Measurements from ENCODE around the gene LLGL1.

Gene LLGL1

DNA sequence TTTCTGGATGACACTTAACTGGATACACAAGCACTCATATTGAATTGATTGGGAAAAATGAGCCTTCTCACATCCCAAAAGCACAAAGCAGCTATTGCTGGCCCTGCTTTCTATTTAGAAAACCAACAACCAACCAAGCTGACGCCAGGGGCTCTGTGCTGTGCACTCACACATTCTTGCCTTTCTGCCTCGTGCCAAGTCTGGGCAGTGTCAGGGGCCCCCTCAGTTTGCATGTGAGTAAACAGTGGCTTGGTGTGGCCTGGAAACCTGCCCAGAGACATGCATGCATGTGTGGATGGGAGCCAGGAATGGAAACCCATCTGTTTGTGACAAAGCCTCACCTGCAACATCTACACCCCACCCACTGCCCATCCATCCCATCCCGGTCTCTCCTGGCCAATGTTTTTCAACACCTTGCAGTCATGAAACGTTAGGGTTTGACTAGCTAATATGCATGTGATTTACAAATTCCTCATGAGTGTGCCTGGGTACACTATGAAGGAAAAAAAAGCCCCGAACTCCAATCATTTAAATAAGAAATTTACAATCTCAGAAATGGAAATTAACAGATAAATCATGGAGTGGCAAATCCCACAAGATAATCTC lies 55.4 kb downstream of the LLGL1 start:
- no peaks in the 10 kb centered on the region for H3F3A ChIP-seq (ENCODE audit: insufficient read depth, low read length)
- no peaks in the 10 kb centered on the region for H3K27me3 ChIP-seq (ENCODE audit: insufficient read depth, low read length)
- H3K9me2 ChIP-seq (ENCODE audit: low read depth, low read length): no peaks in the 10 kb centered on the region
- no peak overlapping the region for H3K27ac ChIP-seq (ENCODE audit: low read depth, low read length, poor library complexity, severe bottlenecking)
- no peaks in the 10 kb centered on the region for H4K20me1 ChIP-seq (ENCODE audit: insufficient read depth, low read length)
- TF ChIP-seq, protein P1, sequence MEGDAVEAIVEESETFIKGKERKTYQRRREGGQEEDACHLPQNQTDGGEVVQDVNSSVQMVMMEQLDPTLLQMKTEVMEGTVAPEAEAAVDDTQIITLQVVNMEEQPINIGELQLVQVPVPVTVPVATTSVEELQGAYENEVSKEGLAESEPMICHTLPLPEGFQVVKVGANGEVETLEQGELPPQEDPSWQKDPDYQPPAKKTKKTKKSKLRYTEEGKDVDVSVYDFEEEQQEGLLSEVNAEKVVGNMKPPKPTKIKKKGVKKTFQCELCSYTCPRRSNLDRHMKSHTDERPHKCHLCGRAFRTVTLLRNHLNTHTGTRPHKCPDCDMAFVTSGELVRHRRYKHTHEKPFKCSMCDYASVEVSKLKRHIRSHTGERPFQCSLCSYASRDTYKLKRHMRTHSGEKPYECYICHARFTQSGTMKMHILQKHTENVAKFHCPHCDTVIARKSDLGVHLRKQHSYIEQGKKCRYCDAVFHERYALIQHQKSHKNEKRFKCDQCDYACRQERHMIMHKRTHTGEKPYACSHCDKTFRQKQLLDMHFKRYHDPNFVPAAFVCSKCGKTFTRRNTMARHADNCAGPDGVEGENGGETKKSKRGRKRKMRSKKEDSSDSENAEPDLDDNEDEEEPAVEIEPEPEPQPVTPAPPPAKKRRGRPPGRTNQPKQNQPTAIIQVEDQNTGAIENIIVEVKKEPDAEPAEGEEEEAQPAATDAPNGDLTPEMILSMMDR (IDR thresholded peaks at IDR 0.05; ENCODE audit: low read length): no peak
- TF ChIP-seq EZH2 (IDR thresholded peaks at IDR 0.05; ENCODE audit: borderline replicate concordance, low read length): no peak
- H3K4me1 ChIP-seq (ENCODE audit: insufficient read depth, low read length, severe bottlenecking): no peaks in the 10 kb centered on the region
- no peak overlapping the region for H3K4me3 ChIP-seq (ENCODE audit: low read depth, low read length, poor library complexity, severe bottlenecking)
- H3K9ac ChIP-seq (ENCODE audit: low read length): no peak overlapping the region
- no peaks in the 10 kb centered on the region for H3K79me2 ChIP-seq (ENCODE audit: insufficient read depth, low read length)
- no peak overlapping the region for H3K4me2 ChIP-seq (ENCODE audit: low read length)
- peaks cover 93% of the 10 kb centered on the region for H3K36me3 ChIP-seq (ENCODE audit: insufficient read depth, low read length)
- H3K9me3 ChIP-seq (ENCODE audit: low read length): no peaks in the 10 kb centered on the region
- H2AFZ ChIP-seq (ENCODE audit: low read length): no peak overlapping the region

DNA sequence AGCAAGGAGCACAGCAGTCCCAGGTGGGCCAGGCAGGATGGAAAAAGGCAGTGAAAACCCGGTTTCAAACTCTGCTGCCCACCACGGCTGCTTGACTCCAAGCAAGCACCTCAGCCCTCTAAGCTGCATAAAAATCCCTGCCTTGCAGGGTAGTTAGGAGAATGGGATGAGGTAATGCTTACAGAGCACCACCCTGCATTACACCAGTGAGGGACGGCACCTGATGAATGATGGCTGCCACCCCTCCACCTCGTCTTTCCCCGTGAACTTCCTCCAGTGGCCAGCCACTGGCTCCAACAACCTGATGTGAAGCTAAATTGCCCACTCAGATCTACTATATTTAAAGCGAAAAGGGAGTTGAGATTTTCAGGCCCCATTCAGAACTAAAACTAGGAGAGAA lies 56.4 kb downstream of the LLGL1 start:
- no peak overlapping the region for H3K27ac ChIP-seq (ENCODE audit: low read depth, low read length, poor library complexity, severe bottlenecking)
- no peaks in the 10 kb centered on the region for H3F3A ChIP-seq (ENCODE audit: insufficient read depth, low read length)
- TF ChIP-seq, protein P1 (IDR thresholded peaks at IDR 0.05; ENCODE audit: low read length): no peak
- no peak for TF ChIP-seq EZH2 (IDR thresholded peaks at IDR 0.05; ENCODE audit: borderline replicate concordance, low read length)
- H3K4me1 ChIP-seq (ENCODE audit: insufficient read depth, low read length, severe bottlenecking): no peaks in the 10 kb centered on the region
- no peaks in the 10 kb centered on the region for H3K79me2 ChIP-seq (ENCODE audit: insufficient read depth, low read length)
- peaks cover 91% of the 10 kb centered on the region for H3K36me3 ChIP-seq (ENCODE audit: insufficient read depth, low read length)
- no peaks in the 10 kb centered on the region for H4K20me1 ChIP-seq (ENCODE audit: insufficient read depth, low read length)
- no peak overlapping the region for H3K4me3 ChIP-seq (ENCODE audit: low read depth, low read length, poor library complexity, severe bottlenecking)
- H3K9me2 ChIP-seq (ENCODE audit: low read depth, low read length): no peaks in the 10 kb centered on the region
- H3K27me3 ChIP-seq (ENCODE audit: insufficient read depth, low read length): no peaks in the 10 kb centered on the region
- H3K9ac ChIP-seq (ENCODE audit: low read length): no peak overlapping the region
- no peaks in the 10 kb centered on the region for H3K9me3 ChIP-seq (ENCODE audit: low read length)
- H3K4me2 ChIP-seq (ENCODE audit: low read length): no peak overlapping the region
- no peak overlapping the region for H2AFZ ChIP-seq (ENCODE audit: low read length)

DNA sequence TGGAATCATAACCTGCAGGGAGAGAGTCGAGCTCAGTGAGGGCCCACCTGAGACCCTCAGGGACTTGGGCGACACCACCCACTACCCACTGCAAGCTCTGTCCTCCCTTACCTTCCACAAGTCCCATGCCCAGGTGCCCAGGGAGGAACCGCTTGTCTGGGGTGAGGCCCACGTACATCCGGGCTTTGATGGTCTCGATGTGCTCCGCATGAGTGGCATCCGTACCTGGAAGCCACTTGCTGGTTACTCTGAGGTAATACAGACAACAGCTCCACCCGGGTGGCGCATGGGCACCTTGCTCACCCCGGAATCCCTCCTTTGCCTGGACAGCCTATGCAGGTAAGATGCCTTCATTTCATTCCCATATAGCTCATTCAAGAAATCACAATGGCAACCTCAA lies 59.9 kb downstream of the LLGL1 start:
- Histone ChIP-seq H3F3A (ENCODE audit: insufficient read depth, low read length) (no peaks in the 10 kb centered on the region), H3K4me2 (ENCODE audit: low read length) (no peak overlapping the region), H3K9me3 (ENCODE audit: low read length) (no peaks in the 10 kb centered on the region), H3K9me2 (ENCODE audit: low read depth, low read length) (no peaks in the 10 kb centered on the region), H3K27me3 (ENCODE audit: insufficient read depth, low read length) (no peaks in the 10 kb centered on the region), H4K20me1 (ENCODE audit: insufficient read depth, low read length) (no peaks in the 10 kb centered on the region), H2AFZ (ENCODE audit: low read length) (no peak overlapping the region), H3K9ac (ENCODE audit: low read length) (no peak overlapping the region), H3K4me1 (ENCODE audit: insufficient read depth, low read length, severe bottlenecking) (no peaks in the 10 kb centered on the region), H3K27ac (ENCODE audit: low read depth, low read length, poor library complexity, severe bottlenecking) (no peak overlapping the region), H3K79me2 (ENCODE audit: insufficient read depth, low read length) (no peaks in the 10 kb centered on the region), H3K4me3 (ENCODE audit: low read depth, low read length, poor library complexity, severe bottlenecking) (no peak overlapping the region), H3K36me3 (ENCODE audit: insufficient read depth, low read length) (peaks cover 87% of the 10 kb centered on the region)
- no peak for TF ChIP-seq EZH2 (IDR thresholded peaks at IDR 0.05; ENCODE audit: borderline replicate concordance, low read length)
- TF ChIP-seq, protein P1 (IDR thresholded peaks at IDR 0.05; ENCODE audit: low read length): no peak
